Transverse colon (tissue), 4 donors: ENCODE data around the gene HMCN2. TPM values are rescaled to one million over a fixed set of nuclear protein-coding genes. Genes with fewer than 3 reads are reported as not detected.
A peak's percentile ranks its signal among the peaks of the same experiment; 100 is the strongest.

Experiments
- DNase-seq: peaks from one replicate; pipeline ENCODE4 v3.0.0-alpha.2; 2019
- H3K27ac ChIP-seq, 4 donors: fragments of 200-600 bp; sonication (generic); 2 replicates each; pipeline ENCODE4 v1.5.1; 2016 to 2018; ENCODE audit warnings: inconsistent platforms in 4 of 4
- H3K27me3 ChIP-seq: fragments of 200-600 bp; sonication (generic); 2 replicates; pipeline ENCODE4 v1.5.1; 2017; ENCODE audit warnings: inconsistent platforms
- H3K36me3 ChIP-seq, 4 donors: fragments of 200-600 bp; sonication (generic); 2 replicates each; pipeline ENCODE4 v1.5.1; 2017 to 2019; ENCODE audit warnings: inconsistent platforms in 4 of 4
- H3K4me1 ChIP-seq, 4 donors: fragments of 200-600 bp; sonication (generic); 2 replicates each; pipeline ENCODE4 v1.5.1; 2017 to 2020; ENCODE audit warnings: inconsistent platforms in 4 of 4
- H3K4me3 ChIP-seq, 4 donors: fragments of 200-600 bp; sonication (generic); 1 replicate in 1 of 4; 2 replicates in 3 of 4; pipeline versions ENCODE4 v1.5.1 to v1.6.1; 2017 to 2019; ENCODE audit warnings: inconsistent platforms in 4 of 4
- H3K9me3 ChIP-seq, 2 donors: fragments of 200-600 bp; sonication (generic); 2 replicates each; pipeline ENCODE4 v1.5.1; 2017 to 2019; ENCODE audit warnings: inconsistent platforms in 2 of 2
- EP300 ChIP-seq: sonication (generic); formaldehyde crosslinking; IDR thresholded peaks from one replicate; pipeline ENCODE4 v1.6.1; 2017; ENCODE audit warnings: antibody characterized with exemption, low read depth
- POLR2A ChIP-seq: fragments of 450-650 bp; IDR thresholded peaks from one replicate; pipeline ENCODE4 v1.6.1; 2016; ENCODE audit warnings: antibody characterized with exemption, mild to moderate bottlenecking, moderate library complexity
- POLR2AphosphoS5 ChIP-seq, 3 donors: sonication (generic); formaldehyde crosslinking; IDR thresholded peaks; one replicate each; pipeline ENCODE4 v1.6.1; 2016; ENCODE audit warnings: antibody characterized with exemption in 3 of 3
- WGBS, 2 donors: methylation state at CpG; one replicate each; pipeline ENCODE4 v1.1.5; 2018; ENCODE audit warnings: low coverage in 1 of 2; 5-methylcytosine and 5-hydroxymethylcytosine counted together
- in situ Hi-C, 4 donors: fragments of 200-750 bp; cut with MboI; loops; one replicate each; pipeline versions ENCODE4 v1.15.0 to v1.15.1; 2017; ENCODE audit warnings: low sequenced_read_pairs in 3 of 4, low pct_ligation_motif_present in 1 of 4, low pct_unique_long_range_greater_than_20kb in 1 of 4
- intact Hi-C: fragments of 100-400 bp; cut with DNase I; formaldehyde crosslinking; loops from one replicate; pipeline ENCODE4 v1.15.1; 2023; ENCODE audit warnings: low total_unique reads
- total RNA-seq, 4 donors: library from RNA; depleted of rRNA; stranded (reverse); fragments of >200 nt; gene quantifications; one replicate each; pipeline ENCODE4 v1.1.0, GENCODE V29; 2016
- TF ChIP-seq, protein P1 (sequence below), 5 experiments: fragments of 200-600 bp in 3 of 5; fragments of 450-650 bp in 2 of 5; sonication (generic) in 3 of 5; IDR thresholded peaks; 1 replicate in 2 of 5; 2 replicates in 3 of 5; pipeline ENCODE4 v1.5.1; 2016 to 2017; ENCODE audit warnings: antibody characterized with exemption in 5 of 5, inconsistent platforms in 3 of 5, mild to moderate bottlenecking in 2 of 5, moderate library complexity in 1 of 5

HMCN2 gene
- total RNA-seq, 4 donors from 2014 or later, result 7.8 to 40.0 (median 15.2) TPM

DNA sequence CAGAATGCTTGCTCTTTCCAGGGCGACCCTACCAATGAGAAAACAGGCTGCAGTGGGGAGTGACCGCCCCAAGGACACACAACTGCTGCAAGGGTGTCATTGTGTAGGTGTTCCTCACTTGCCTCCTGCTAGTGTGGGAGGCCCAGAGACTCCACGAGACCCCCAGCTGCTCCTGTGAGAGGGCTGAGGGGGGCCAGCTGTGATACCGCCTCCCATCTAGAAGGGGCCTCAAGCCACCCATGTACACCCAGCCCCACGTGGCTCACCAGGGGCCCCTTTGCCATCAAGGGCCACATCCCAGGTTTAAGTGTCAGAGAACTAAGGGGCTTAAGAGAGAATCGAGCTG lies 177.9 kb downstream of the HMCN2 start:
- Histone ChIP-seq H3K9me3 (peaks cover 9 to 12% of the 10 kb centered on the region in 2 donors), H3K27ac (no peak overlapping the region), H3K4me1 (peaks cover 20 to 40% (median 32%) of the 10 kb centered on the region in 4 donors), H3K27me3 (peaks cover 8% of the 10 kb centered on the region), H3K36me3 (no peaks in the 10 kb centered on the region), H3K4me3 (no peak overlapping the region)
- no peak for DNase-seq
- WGBS, 2 donors, result 70 to 77% methylated on average over 2 to 6 of the region's 6 CpGs
- intact Hi-C loops (no loop called here), in situ Hi-C loops (no loop called here)
- TF ChIP-seq POLR2AphosphoS5 (IDR thresholded peaks at IDR 0.05) (no peak), POLR2A (no peak), EP300 (no peak)
- TF ChIP-seq, protein P1, sequence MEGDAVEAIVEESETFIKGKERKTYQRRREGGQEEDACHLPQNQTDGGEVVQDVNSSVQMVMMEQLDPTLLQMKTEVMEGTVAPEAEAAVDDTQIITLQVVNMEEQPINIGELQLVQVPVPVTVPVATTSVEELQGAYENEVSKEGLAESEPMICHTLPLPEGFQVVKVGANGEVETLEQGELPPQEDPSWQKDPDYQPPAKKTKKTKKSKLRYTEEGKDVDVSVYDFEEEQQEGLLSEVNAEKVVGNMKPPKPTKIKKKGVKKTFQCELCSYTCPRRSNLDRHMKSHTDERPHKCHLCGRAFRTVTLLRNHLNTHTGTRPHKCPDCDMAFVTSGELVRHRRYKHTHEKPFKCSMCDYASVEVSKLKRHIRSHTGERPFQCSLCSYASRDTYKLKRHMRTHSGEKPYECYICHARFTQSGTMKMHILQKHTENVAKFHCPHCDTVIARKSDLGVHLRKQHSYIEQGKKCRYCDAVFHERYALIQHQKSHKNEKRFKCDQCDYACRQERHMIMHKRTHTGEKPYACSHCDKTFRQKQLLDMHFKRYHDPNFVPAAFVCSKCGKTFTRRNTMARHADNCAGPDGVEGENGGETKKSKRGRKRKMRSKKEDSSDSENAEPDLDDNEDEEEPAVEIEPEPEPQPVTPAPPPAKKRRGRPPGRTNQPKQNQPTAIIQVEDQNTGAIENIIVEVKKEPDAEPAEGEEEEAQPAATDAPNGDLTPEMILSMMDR (IDR thresholded peaks at IDR 0.05), result no peak

DNA sequence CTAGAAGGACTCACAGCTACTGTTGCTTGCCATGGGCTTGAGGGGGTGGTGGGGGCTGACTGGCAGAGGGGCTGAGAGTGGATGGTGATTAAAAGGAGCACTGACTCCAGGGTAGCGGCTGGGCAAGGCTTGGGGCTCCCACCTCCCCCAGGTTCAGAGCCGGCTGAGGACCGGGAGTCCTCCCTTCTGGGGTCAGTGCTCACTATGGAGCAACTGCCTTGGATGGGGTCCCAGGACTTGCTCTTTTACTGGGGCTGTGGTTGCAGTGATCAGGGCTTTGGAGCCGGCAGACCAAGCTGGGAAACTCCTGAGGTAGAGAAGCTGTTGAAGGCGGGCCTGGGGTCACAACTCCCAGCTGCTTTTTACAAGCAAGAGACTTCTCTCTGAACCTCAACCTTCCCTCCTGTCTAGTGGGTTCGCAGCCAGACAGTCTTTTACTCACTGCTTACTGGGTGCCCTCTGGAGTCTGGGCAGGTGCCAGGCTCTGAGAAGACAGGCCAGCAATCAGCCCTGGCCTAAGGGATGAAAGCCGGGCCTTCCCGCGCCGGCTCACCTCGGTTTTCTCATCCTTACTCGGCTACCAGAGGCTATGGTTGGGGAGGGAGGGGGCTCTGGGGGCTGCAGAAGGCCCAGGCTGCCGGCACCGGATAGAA lies 178.4 kb downstream of the HMCN2 start:
- peak; percentile 32 for DNase-seq
- WGBS, 2 donors, result 41 to 100% methylated on average over 1 to 11 of the region's 14 CpGs
- Histone ChIP-seq H3K27me3 (peaks cover 8% of the 10 kb centered on the region), H3K36me3 (no peaks in the 10 kb centered on the region), H3K27ac (peak overlapping the region; percentile 83 to 86 (median 84)), H3K9me3 (peaks cover 9 to 12% of the 10 kb centered on the region in 2 donors), H3K4me1 (peaks cover 20 to 40% (median 32%) of the 10 kb centered on the region in 4 donors), H3K4me3 (peak overlapping the region in 3 of 4 donors; percentile 53 to 61 (median 55))
- in situ Hi-C loops, result no loop called here
- intact Hi-C loops, result no loop called here
- no peak for TF ChIP-seq EP300
- no peak for TF ChIP-seq POLR2AphosphoS5 (IDR thresholded peaks at IDR 0.05)
- TF ChIP-seq POLR2A, result no peak
- TF ChIP-seq, protein P1 (IDR thresholded peaks at IDR 0.05), result no peak

DNA sequence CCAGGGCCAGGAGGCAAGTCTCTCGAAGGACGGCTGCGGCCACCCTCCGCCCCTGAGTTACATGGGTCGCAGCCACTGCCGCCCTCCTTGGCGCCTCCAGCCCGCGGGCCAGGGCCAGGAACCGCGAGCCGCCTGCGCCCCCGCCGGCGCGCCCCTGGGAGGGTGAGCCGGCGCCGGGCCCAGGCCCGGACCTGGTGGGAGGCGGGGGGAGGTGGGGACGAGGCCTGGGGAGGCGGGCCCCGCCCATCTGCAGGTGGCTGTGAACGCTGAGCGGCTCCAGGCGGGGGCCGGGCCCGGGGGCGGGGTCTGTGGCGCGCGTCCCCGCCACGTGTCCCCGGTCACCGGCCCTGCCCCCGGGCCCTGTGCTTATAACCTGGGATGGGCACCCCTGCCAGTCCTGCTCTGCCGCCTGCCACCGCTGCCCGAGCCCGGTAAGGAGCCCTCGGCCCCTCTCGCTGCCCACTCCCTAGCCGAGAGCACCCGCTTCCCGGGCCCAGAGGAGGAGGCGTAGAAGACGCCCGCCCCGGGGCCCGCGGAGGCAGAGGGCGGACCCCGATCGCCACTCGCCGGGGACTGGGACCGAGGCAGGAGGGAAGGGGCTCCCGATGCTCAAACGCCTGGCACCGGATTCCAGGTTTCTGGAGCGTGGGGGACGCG lies 179.1 kb downstream of the HMCN2 start, which contains the start of gene ASS1:
ASS1 (plus strand) TSS at position 397 of the 657 bp plus-strand sequence. CDS start 7,268 bp downstream, outside the sequence.
- H3K36me3 ChIP-seq, result no peaks in the 10 kb centered on the region
- in situ Hi-C loops, result no loop called here
- TF ChIP-seq POLR2AphosphoS5 (IDR thresholded peaks at IDR 0.05) (peak; percentile 55 to 94 (median 92)), POLR2A (peak; percentile 89)
- TF ChIP-seq, protein P1 (IDR thresholded peaks at IDR 0.05), result no peak
- intact Hi-C loops, result no loop called here
- 0% methylated on average over 28 of the region's 66 CpGs; no CpG with 5 or more reads in 1 of the 2 donors for WGBS, 2 donors
- H3K4me3 ChIP-seq, result peak within 1 kb of the TSS; percentile 37 to 61 (median 54)
- DNase-seq, result peak; percentile 91
- peaks cover 8% of the 10 kb centered on the region for H3K27me3 ChIP-seq
- peaks cover 9 to 12% of the 10 kb centered on the region in 2 donors for H3K9me3 ChIP-seq
- peaks cover 20 to 40% (median 32%) of the 10 kb centered on the region in 4 donors for H3K4me1 ChIP-seq
- peak within 1 kb of the TSS; percentile 83 to 86 (median 84) for H3K27ac ChIP-seq

DNA sequence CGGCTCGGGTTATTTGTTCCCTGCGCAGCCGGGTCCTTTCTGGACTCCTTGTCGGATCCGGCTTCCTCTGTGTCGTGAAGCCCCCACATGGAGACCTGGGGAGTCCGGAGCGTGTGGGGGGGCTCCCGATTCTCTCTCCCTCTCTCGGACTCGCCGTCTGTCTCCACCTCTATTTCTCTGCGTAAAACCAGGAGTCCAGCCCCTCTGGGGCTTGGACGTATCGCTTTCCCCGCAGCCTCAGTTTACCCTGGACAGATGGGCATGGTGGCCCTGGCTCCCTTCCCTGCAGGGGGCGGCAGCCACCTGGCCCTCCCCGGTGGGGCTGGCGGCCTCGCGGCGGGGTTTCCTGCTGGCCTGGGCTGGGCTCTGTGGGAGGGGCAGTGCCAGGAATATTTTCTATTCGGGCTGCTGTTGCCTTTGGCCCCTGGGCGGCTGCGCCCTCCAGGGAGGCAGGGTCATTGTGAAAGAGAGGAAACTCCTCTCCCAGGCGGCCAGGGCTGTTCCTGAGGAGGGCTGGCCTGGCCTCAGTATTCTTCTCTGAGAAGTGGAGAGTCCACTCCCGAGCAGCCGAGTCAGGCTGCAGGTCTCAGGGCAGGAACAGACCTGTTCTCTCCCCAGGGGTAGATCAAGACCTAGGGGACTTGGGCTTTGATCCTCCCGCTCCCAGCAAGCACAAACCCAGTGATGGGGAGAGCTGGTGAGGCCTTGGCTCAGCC lies 179.9 kb downstream of the HMCN2 start:
- Histone ChIP-seq H3K27me3 (peaks cover 8% of the 10 kb centered on the region), H3K27ac (peak overlapping the region; percentile 83 to 86 (median 84)), H3K36me3 (no peaks in the 10 kb centered on the region), H3K4me1 (peaks cover 24 to 45% (median 38%) of the 10 kb centered on the region in 4 donors), H3K9me3 (peaks cover 9 to 12% of the 10 kb centered on the region in 2 donors), H3K4me3 (peak overlapping the region; percentile 37 to 61 (median 54))
- in situ Hi-C loops, result no loop called here
- intact Hi-C loops, result no loop called here
- peak; percentile 78 for DNase-seq
- 11% methylated on average over 20 of the region's 30 CpGs; no CpG with 5 or more reads in 1 of the 2 donors for WGBS, 2 donors
- TF ChIP-seq, protein P1 (IDR thresholded peaks at IDR 0.05), result no peak
- TF ChIP-seq POLR2AphosphoS5 (IDR thresholded peaks at IDR 0.05), result peak in 2 of 3 donors; percentile 40 to 60
